Breast epithelium (tissue), 3 donors: ENCODE data around the gene MORN1.

Experiments used
- POLR2A ChIP-seq: fragments of 450-650 bp; IDR thresholded peaks from one replicate; pipeline ENCODE4 v1.6.1; 2016; ENCODE audit warnings: antibody characterized with exemption, mild to moderate bottlenecking, moderate library complexity
- POLR2AphosphoS5 ChIP-seq, 3 donors: sonication (generic); formaldehyde crosslinking; IDR thresholded peaks; one replicate each; pipeline ENCODE4 v1.6.1; 2017; ENCODE audit warnings: antibody characterized with exemption in 3 of 3
- TF ChIP-seq, protein P1 (sequence below), 3 donors: fragments of 450-650 bp; IDR thresholded peaks; one replicate each; pipeline ENCODE4 v1.5.1; 2016 to 2017; ENCODE audit warnings: antibody characterized with exemption in 3 of 3, mild to moderate bottlenecking in 3 of 3, moderate library complexity in 3 of 3

GRCh38 chr1:2356401-2356800, 35.0 kb downstream of the MORN1 start:
- TF ChIP-seq, protein P1, sequence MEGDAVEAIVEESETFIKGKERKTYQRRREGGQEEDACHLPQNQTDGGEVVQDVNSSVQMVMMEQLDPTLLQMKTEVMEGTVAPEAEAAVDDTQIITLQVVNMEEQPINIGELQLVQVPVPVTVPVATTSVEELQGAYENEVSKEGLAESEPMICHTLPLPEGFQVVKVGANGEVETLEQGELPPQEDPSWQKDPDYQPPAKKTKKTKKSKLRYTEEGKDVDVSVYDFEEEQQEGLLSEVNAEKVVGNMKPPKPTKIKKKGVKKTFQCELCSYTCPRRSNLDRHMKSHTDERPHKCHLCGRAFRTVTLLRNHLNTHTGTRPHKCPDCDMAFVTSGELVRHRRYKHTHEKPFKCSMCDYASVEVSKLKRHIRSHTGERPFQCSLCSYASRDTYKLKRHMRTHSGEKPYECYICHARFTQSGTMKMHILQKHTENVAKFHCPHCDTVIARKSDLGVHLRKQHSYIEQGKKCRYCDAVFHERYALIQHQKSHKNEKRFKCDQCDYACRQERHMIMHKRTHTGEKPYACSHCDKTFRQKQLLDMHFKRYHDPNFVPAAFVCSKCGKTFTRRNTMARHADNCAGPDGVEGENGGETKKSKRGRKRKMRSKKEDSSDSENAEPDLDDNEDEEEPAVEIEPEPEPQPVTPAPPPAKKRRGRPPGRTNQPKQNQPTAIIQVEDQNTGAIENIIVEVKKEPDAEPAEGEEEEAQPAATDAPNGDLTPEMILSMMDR (IDR thresholded peaks at IDR 0.05), result no peak
- TF ChIP-seq POLR2A (no peak), POLR2AphosphoS5 (IDR thresholded peaks at IDR 0.05) (no peak)
